Liver (tissue), 3 donors: Measurements from ENCODE around the gene COX11.

Experiments
- CTCF ChIP-seq: fragments of 150-350 bp; IDR thresholded peaks from 2 replicates; pipeline ENCODE4 v1.5.1; 2017; ENCODE audit warnings: improper control_type of control experiment, low read depth, low read length; ENCODE audit not compliant: missing input control
- FOXA1 ChIP-seq: IDR thresholded peaks from 2 replicates; pipeline ENCODE4 v1.6.1; 2016; ENCODE audit warnings: antibody characterized with exemption
- GABPA ChIP-seq, 2 donors: IDR thresholded peaks in 1 of 2; conservative IDR thresholded peaks in 1 of 2; 2 replicates each; pipeline ENCODE4 v1.6.1; 2016; ENCODE audit warnings: antibody characterized with exemption in 2 of 2, mild to moderate bottlenecking in 1 of 2, moderate library complexity in 1 of 2
- JUND ChIP-seq, 2 donors: IDR thresholded peaks; 2 replicates each; pipeline ENCODE4 v1.6.1; 2016; ENCODE audit warnings: antibody characterized with exemption in 2 of 2
- NR2F2 ChIP-seq: IDR thresholded peaks from 2 replicates; pipeline ENCODE4 v1.6.1; 2016; ENCODE audit warnings: antibody characterized with exemption
- RAD21 ChIP-seq, 2 donors: IDR thresholded peaks; 2 replicates each; pipeline ENCODE4 v1.6.1; 2016; ENCODE audit warnings: antibody characterized with exemption in 2 of 2, mild to moderate bottlenecking in 2 of 2
- SP1 ChIP-seq: IDR thresholded peaks from 2 replicates; pipeline ENCODE4 v1.6.1; 2018; ENCODE audit warnings: antibody characterized with exemption, mild to moderate bottlenecking
- TAF1 ChIP-seq: conservative IDR thresholded peaks from 2 replicates; pipeline ENCODE4 v1.6.1; 2016; ENCODE audit warnings: antibody characterized with exemption, mild to moderate bottlenecking
- TF ChIP-seq, protein P1 (sequence below): IDR thresholded peaks from 2 replicates; pipeline ENCODE4 v1.6.1; 2016; ENCODE audit warnings: antibody characterized with exemption
- donor health status: healthy.
- donor health status: healthy.

- TF ChIP-seq CTCF (no peak), TAF1 (no peak), JUND (IDR thresholded peaks at IDR 0.05) (no peak), RAD21 (IDR thresholded peaks at IDR 0.05) (no peak), GABPA (IDR thresholded peaks at IDR 0.05 in 1 of 2, conservative IDR thresholded peaks at IDR 0.05 in 1 of 2) (no peak), NR2F2 (no peak), FOXA1 (no peak), SP1 (no peak)
- TF ChIP-seq, protein P1, sequence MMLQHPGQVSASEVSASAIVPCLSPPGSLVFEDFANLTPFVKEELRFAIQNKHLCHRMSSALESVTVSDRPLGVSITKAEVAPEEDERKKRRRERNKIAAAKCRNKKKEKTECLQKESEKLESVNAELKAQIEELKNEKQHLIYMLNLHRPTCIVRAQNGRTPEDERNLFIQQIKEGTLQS, result no peak
These were observed 44.0 kb downstream of the COX11 start for GRCh38 chr17:54924405-54924804.
